OCI-LY7 (cell line): Measurements from ENCODE around the gene ZNF407. TPM values are rescaled to one million over a fixed set of nuclear protein-coding genes. Genes with fewer than 3 reads are reported as not detected.

Experiments used
- BruUV-seq: library from RNA; stranded (reverse); fragments of 400-500 nt; replicated peaks from 2 replicates; lab custom pipeline; 2021; lab: Mats Ljungman, UMichigan
- CTCF ChIA-PET: fragments of 300-600 bp; sonication (Branson Sonifier 250); formaldehyde crosslinking; loops from one replicate; lab custom pipeline; 2022; ENCODE audit warnings: antibody characterized with exemption; ENCODE audit not compliant: unreplicated experiment; lab: Charles Lee
- POLR2A ChIA-PET: fragments of 300-600 bp; sonication (Branson Sonifier 250); formaldehyde crosslinking; loops from one replicate; lab custom pipeline; 2022; ENCODE audit warnings: antibody characterized with exemption; lab: Charles Lee
- DNase-seq: peaks from one replicate; pipeline ENCODE4 v3.0.0-alpha.2; 2015; ENCODE audit warnings: low spot score
- H2AFZ ChIP-seq: fragments of 200-600 bp; sonication (generic), shearing (Covaris generic); 2 replicates; pipeline ENCODE4 v1.6.1; 2014; ENCODE audit warnings: mild to moderate bottlenecking, antibody characterized with exemption, low read length, moderate library complexity
- H3K27ac ChIP-seq: fragments of 200-600 bp; sonication (generic); 2 replicates; pipeline ENCODE4 v1.5.1; 2014; ENCODE audit warnings: mixed run types, low read depth, mild to moderate bottlenecking, moderate library complexity, low read length, inconsistent platforms; ENCODE audit not compliant: poor library complexity, severe bottlenecking
- H3K36me3 ChIP-seq: fragments of 200-600 bp; sonication (generic); 2 replicates; pipeline ENCODE4 v1.6.1; 2014; ENCODE audit warnings: mild to moderate bottlenecking, antibody characterized with exemption, low read length, moderate library complexity, mixed read lengths; ENCODE audit not compliant: insufficient read depth
- H3K4me1 ChIP-seq: fragments of 200-600 bp; sonication (generic); 2 replicates; pipeline ENCODE4 v1.5.1; 2014; ENCODE audit warnings: mild to moderate bottlenecking, low read length; ENCODE audit not compliant: insufficient read depth, poor library complexity, severe bottlenecking
- H3K4me2 ChIP-seq: fragments of 200-600 bp; sonication (generic); 2 replicates; pipeline ENCODE4 v1.6.1; 2014; ENCODE audit warnings: mild to moderate bottlenecking, low read length
- H3K4me3 ChIP-seq: fragments of 200-600 bp; sonication (generic); 2 replicates; pipeline ENCODE4 v1.5.1; 2014; ENCODE audit warnings: mild to moderate bottlenecking, low read depth, low read length; ENCODE audit not compliant: poor library complexity, severe bottlenecking
- H3K79me2 ChIP-seq: fragments of 200-600 bp; sonication (generic); 2 replicates; pipeline ENCODE4 v1.6.1; 2016; ENCODE audit warnings: low read depth, mild to moderate bottlenecking, low read length, moderate library complexity, mixed read lengths; ENCODE audit not compliant: insufficient read depth
- H3K9me2 ChIP-seq: fragments of 200-600 bp; sonication (generic); 2 replicates; pipeline ENCODE4 v1.6.1; 2016; ENCODE audit warnings: mild to moderate bottlenecking, low read length, mixed read lengths; ENCODE audit not compliant: insufficient read depth
- H3K9me3 ChIP-seq: fragments of 200-600 bp; sonication (generic); 2 replicates; pipeline ENCODE4 v1.6.1; 2014; ENCODE audit warnings: mild to moderate bottlenecking, mixed run types, low read length, mixed read lengths
- H4K20me1 ChIP-seq: fragments of 200-600 bp; sonication (generic); 2 replicates; pipeline ENCODE4 v1.6.1; 2014; ENCODE audit warnings: mild to moderate bottlenecking, antibody characterized with exemption, low read length, moderate library complexity, mixed read lengths; ENCODE audit not compliant: insufficient read depth
- CTCF ChIP-seq: fragments of 200-600 bp; sonication (generic); conservative IDR thresholded peaks from 2 replicates; pipeline ENCODE4 v1.5.1; 2014; ENCODE audit warnings: mild to moderate bottlenecking, antibody characterized with exemption, low read length, moderate library complexity, mixed read lengths
- EZH2phosphoT487 ChIP-seq: fragments of 200-600 bp; sonication (generic); IDR thresholded peaks from 2 replicates; pipeline ENCODE4 v1.6.1; 2018; ENCODE audit warnings: low read depth, borderline replicate concordance, mild to moderate bottlenecking, mixed run types, antibody characterized with exemption, low read length, moderate library complexity, mixed read lengths
- intact Hi-C: fragments of 100-400 bp; cut with micrococcal nuclease; formaldehyde crosslinking; loops from one replicate; pipeline ENCODE4 v1.10.0; 2022; ENCODE audit not compliant: unreplicated experiment
- total RNA-seq, 2 experiments: library from RNA; depleted of rRNA in 1 of 2; stranded (reverse); fragments of >200 nt in 1 of 2; shearing (Covaris generic) in 1 of 2; gene quantifications; 2 replicates each; pipeline ENCODE4 v1.2.3, GENCODE V29; 2014 to 2022

Gene ZNF407
- total RNA-seq, 2 experiments from 2014 or later, result 8.9 to 11.9 TPM

GRCh38 chr18:75052475-75052874 is 454.8 kb downstream of the ZNF407 start:
- intact Hi-C loops, result no loop called here
- TF ChIP-seq CTCF (no peak), EZH2phosphoT487 (no peak)
- no peak for DNase-seq
- Histone ChIP-seq H2AFZ (no peak overlapping the region), H3K4me1 (no peaks in the 10 kb centered on the region), H3K79me2 (no peaks in the 10 kb centered on the region), H3K9me3 (no peaks in the 10 kb centered on the region), H3K4me3 (no peak overlapping the region), H4K20me1 (no peaks in the 10 kb centered on the region), H3K36me3 (no peaks in the 10 kb centered on the region), H3K27ac (no peak overlapping the region), H3K9me2 (no peaks in the 10 kb centered on the region), H3K4me2 (no peak overlapping the region)
- BruUV-seq, result no TSS peak
- POLR2A ChIA-PET, result no interaction called here
- CTCF ChIA-PET, result no interaction called here

GRCh38 chr18:75053028-75053629 is 455.5 kb downstream of the ZNF407 start:
- intact Hi-C loops, result no loop called here
- no TSS peak for BruUV-seq
- DNase-seq, result no peak
- Histone ChIP-seq H3K4me1 (no peaks in the 10 kb centered on the region), H2AFZ (no peak overlapping the region), H4K20me1 (no peaks in the 10 kb centered on the region), H3K4me3 (no peak overlapping the region), H3K4me2 (no peak overlapping the region), H3K27ac (no peak overlapping the region), H3K9me2 (no peaks in the 10 kb centered on the region), H3K9me3 (no peaks in the 10 kb centered on the region), H3K36me3 (no peaks in the 10 kb centered on the region), H3K79me2 (no peaks in the 10 kb centered on the region)
- CTCF ChIA-PET, result no interaction called here
- TF ChIP-seq CTCF (no peak), EZH2phosphoT487 (no peak)
- POLR2A ChIA-PET, result no interaction called here

GRCh38 chr18:75054046-75054445 is 456.4 kb downstream of the ZNF407 start:
- intact Hi-C loops, result no loop called here
- Histone ChIP-seq H3K79me2 (no peaks in the 10 kb centered on the region), H4K20me1 (no peaks in the 10 kb centered on the region), H3K4me3 (no peak overlapping the region), H3K9me2 (no peaks in the 10 kb centered on the region), H3K9me3 (no peaks in the 10 kb centered on the region), H2AFZ (no peak overlapping the region), H3K27ac (no peak overlapping the region), H3K36me3 (no peaks in the 10 kb centered on the region), H3K4me2 (no peak overlapping the region), H3K4me1 (no peaks in the 10 kb centered on the region)
- no TSS peak for BruUV-seq
- DNase-seq, result no peak
- POLR2A ChIA-PET, result no interaction called here
- TF ChIP-seq EZH2phosphoT487, result no peak
- TF ChIP-seq CTCF, result no peak
- CTCF ChIA-PET, result no interaction called here
